NOMO-1 treated with DMSO at 0.1 percent for 48 hours (cell line): ENCODE measurements around the gene CFAP210.
"Not testable (repeated sequence)": the region's sequence is repeated elsewhere in the genome, so short reads cannot be mapped to it uniquely, and the experiment has no call there.

Experiments
- DNase-seq: peaks from one replicate; lab custom pipeline; 2025; ENCODE audit not compliant: unreplicated experiment; lab: John Stamatoyannopoulos, UW

The CFAP210 gene

GRCh38 chr2:169712791-169713227, 18.6 kb upstream of the CFAP210 start:
- no peak for DNase-seq

- no peak for DNase-seq
Measured at GRCh38 chr2:169711751-169712509, 17.7 kb upstream of the CFAP210 start.

GRCh38 chr2:169709981-169710380, 15.8 kb upstream of the CFAP210 start:
- no peak for DNase-seq

- DNase-seq, result no peak
Measured at GRCh38 chr2:169709331-169709730, 15.1 kb upstream of the CFAP210 start.

- no peak for DNase-seq
Measured at GRCh38 chr2:169707626-169708025, 13.4 kb upstream of the CFAP210 start.

GRCh38 chr2:169705927-169706326, 11.7 kb upstream of the CFAP210 start:
- DNase-seq, result no peak

GRCh38 chr2:169704160-169704708, 10.0 kb upstream of the CFAP210 start:
- no peak for DNase-seq

GRCh38 chr2:169702996-169703395, 8.8 kb upstream of the CFAP210 start:
- DNase-seq, result no peak

- DNase-seq, result not testable (repeated sequence)
Measured at GRCh38 chr2:169699173-169699572, 5.0 kb upstream of the CFAP210 start.

- DNase-seq, result no peak
Measured at GRCh38 chr2:169696381-169696780, 2.2 kb upstream of the CFAP210 start.

- no peak for DNase-seq
Measured at GRCh38 chr2:169694894-169695260, 672 bp upstream of the CFAP210 start.

- DNase-seq, result no peak
Measured at GRCh38 chr2:169693360-169693759, 845 bp downstream of the CFAP210 start.

- no peak for DNase-seq
Measured at GRCh38 chr2:169692718-169693117, 1.5 kb downstream of the CFAP210 start.

- no peak for DNase-seq
Measured at GRCh38 chr2:169690958-169691357, 3.2 kb downstream of the CFAP210 start.

- DNase-seq, result not testable (repeated sequence)
Measured at GRCh38 chr2:169687943-169688342, 6.3 kb downstream of the CFAP210 start.

- not testable (repeated sequence) for DNase-seq
Measured at GRCh38 chr2:169686825-169687224, 7.4 kb downstream of the CFAP210 start.

- not testable (repeated sequence) for DNase-seq
Measured at GRCh38 chr2:169684712-169685111, 9.5 kb downstream of the CFAP210 start.

- no peak for DNase-seq
Measured at GRCh38 chr2:169684135-169684565, 10.1 kb downstream of the CFAP210 start.

- no peak for DNase-seq
Measured at GRCh38 chr2:169683425-169684134, 10.6 kb downstream of the CFAP210 start.

- DNase-seq, result no peak
Measured at GRCh38 chr2:169683054-169683424, 11.2 kb downstream of the CFAP210 start.

GRCh38 chr2:169676850-169677249, 17.4 kb downstream of the CFAP210 start:
- no peak for DNase-seq

GRCh38 chr2:169676357-169676756, 17.8 kb downstream of the CFAP210 start:
- DNase-seq, result no peak
